ENCODE data around the gene COL1A2. TPM values are rescaled to one million over a fixed set of nuclear protein-coding genes. Genes with fewer than 3 reads are reported as not detected.

The COL1A2 gene
- total and polyA plus RNA-seq, 2 experiments from 2014 or later = 1,836 to 2,200 TPM

DNA sequence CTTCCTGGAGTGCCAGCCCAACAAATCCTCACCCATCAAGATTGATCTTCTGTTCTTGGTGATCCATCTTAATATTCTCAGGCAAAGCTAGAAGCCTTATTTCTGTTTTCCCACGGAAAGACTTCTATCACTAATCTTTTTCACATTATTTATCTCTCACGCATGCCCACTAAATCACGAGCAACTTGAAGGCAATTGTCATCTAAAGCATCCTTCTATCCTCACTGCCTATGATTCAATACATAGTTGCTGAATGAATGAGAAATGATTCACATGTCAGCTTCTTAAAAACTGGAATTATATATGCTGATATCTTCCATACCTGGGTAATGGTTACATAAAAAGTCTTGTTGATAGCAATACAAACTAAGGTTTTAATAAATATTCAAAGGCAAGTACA is 12.6 kb upstream of the COL1A2 start:
- no peak overlapping the region for H3K27ac ChIP-seq
- H3K9me2 ChIP-seq (replicated peaks; ENCODE audit: insufficient read depth) = no peaks in the 10 kb centered on the region
- H3K4me2 ChIP-seq = no peak overlapping the region
- no peaks in the 10 kb centered on the region for H3K36me3 ChIP-seq (replicated peaks; ENCODE audit: insufficient read depth, low read depth)
- H3K4me1 ChIP-seq (ENCODE audit: insufficient read depth) = no peaks in the 10 kb centered on the region
- H4K20me1 ChIP-seq (ENCODE audit: insufficient read depth, poor library complexity, severe bottlenecking) = no peaks in the 10 kb centered on the region
- H3K27me3 ChIP-seq = no peaks in the 10 kb centered on the region
- H3K9me3 ChIP-seq (ENCODE audit: low read depth) = no peaks in the 10 kb centered on the region
- DNase-seq (ENCODE audit: low spot score) = no peak
- H3K79me2 ChIP-seq = no peaks in the 10 kb centered on the region
- TF ChIP-seq EZH2 (IDR thresholded peaks at IDR 0.05; ENCODE audit: borderline replicate concordance) = no peak
- no peak for TF ChIP-seq EZH2phosphoT487 (IDR thresholded peaks at IDR 0.05; ENCODE audit: low read depth, severe bottlenecking, unreplicated experiment)
- no peak for TF ChIP-seq CTCF (IDR thresholded peaks at IDR 0.05; ENCODE audit: poor library complexity)
- 82% methylated on average over 3 of the region's 3 CpGs for WGBS (ENCODE audit: low lambda C conversion rate, missing lambda C conversion rate)
- no peak overlapping the region for H3K4me3 ChIP-seq
- H2AFZ ChIP-seq = no peak overlapping the region

DNA sequence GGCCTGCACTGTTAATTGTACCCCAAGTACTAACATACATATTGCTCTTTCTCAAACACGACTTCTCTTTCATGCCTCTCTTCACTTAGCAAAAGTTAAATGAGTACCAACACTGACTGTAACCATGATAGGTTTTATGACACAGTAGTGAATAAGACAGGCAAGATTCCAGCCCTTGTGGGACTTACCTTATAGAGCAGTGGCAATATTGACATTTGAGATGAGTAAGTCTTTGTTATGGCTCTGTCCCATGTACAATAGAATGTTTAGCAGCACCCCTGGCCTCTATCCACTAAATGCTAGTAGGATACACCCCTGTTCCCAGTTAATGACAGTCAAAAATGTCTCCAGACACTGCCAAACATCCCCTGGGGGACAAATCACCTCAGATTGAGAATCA is 11.9 kb upstream of the COL1A2 start:
- H3K4me2 ChIP-seq = no peak overlapping the region
- H4K20me1 ChIP-seq (ENCODE audit: insufficient read depth, poor library complexity, severe bottlenecking) = no peaks in the 10 kb centered on the region
- H3K79me2 ChIP-seq = no peaks in the 10 kb centered on the region
- H3K4me1 ChIP-seq (ENCODE audit: insufficient read depth) = no peaks in the 10 kb centered on the region
- no peaks in the 10 kb centered on the region for H3K9me2 ChIP-seq (replicated peaks; ENCODE audit: insufficient read depth)
- H2AFZ ChIP-seq = no peak overlapping the region
- H3K9me3 ChIP-seq (ENCODE audit: low read depth) = no peaks in the 10 kb centered on the region
- WGBS (ENCODE audit: low lambda C conversion rate, missing lambda C conversion rate) = 88% methylated on average over 1 of the region's 1 CpG
- no peak overlapping the region for H3K27ac ChIP-seq
- no peak for TF ChIP-seq EZH2phosphoT487 (IDR thresholded peaks at IDR 0.05; ENCODE audit: low read depth, severe bottlenecking, unreplicated experiment)
- no peak for TF ChIP-seq CTCF (IDR thresholded peaks at IDR 0.05; ENCODE audit: poor library complexity)
- TF ChIP-seq EZH2 (IDR thresholded peaks at IDR 0.05; ENCODE audit: borderline replicate concordance) = no peak
- no peaks in the 10 kb centered on the region for H3K27me3 ChIP-seq
- H3K4me3 ChIP-seq = no peak overlapping the region
- DNase-seq (ENCODE audit: low spot score) = no peak
- H3K36me3 ChIP-seq (replicated peaks; ENCODE audit: insufficient read depth, low read depth) = no peaks in the 10 kb centered on the region

DNA sequence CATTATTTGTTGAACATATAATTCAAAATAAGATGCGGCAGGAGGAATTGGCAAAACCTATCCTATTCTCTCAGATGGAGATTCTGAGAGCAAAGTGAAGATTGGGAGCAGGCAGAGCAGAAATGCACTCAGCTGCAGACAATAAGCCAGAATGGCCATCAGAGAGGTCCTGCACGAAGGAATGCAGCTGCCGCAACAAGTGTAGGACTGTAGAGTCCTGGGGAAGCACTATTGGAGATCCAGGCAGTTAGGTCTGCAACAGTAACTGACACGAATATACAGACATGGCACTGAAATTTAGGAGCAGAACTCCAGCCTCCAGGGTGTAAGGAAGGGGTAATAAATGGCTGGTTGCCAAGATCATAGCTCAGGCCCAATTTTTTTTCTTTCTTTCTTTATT is 10.4 kb upstream of the COL1A2 start:
- no peaks in the 10 kb centered on the region for H3K9me3 ChIP-seq (ENCODE audit: low read depth)
- TF ChIP-seq EZH2 (IDR thresholded peaks at IDR 0.05; ENCODE audit: borderline replicate concordance) (no peak), EZH2phosphoT487 (IDR thresholded peaks at IDR 0.05; ENCODE audit: low read depth, severe bottlenecking, unreplicated experiment) (no peak), CTCF (IDR thresholded peaks at IDR 0.05; ENCODE audit: poor library complexity) (no peak)
- H3K36me3 ChIP-seq (replicated peaks; ENCODE audit: insufficient read depth, low read depth) = no peaks in the 10 kb centered on the region
- H3K27me3 ChIP-seq = no peaks in the 10 kb centered on the region
- H4K20me1 ChIP-seq (ENCODE audit: insufficient read depth, poor library complexity, severe bottlenecking) = no peaks in the 10 kb centered on the region
- H2AFZ ChIP-seq = no peak overlapping the region
- no peaks in the 10 kb centered on the region for H3K9me2 ChIP-seq (replicated peaks; ENCODE audit: insufficient read depth)
- H3K27ac ChIP-seq = no peak overlapping the region
- no peaks in the 10 kb centered on the region for H3K4me1 ChIP-seq (ENCODE audit: insufficient read depth)
- 75% methylated on average over 4 of the region's 4 CpGs for WGBS (ENCODE audit: low lambda C conversion rate, missing lambda C conversion rate)
- no peaks in the 10 kb centered on the region for H3K79me2 ChIP-seq
- H3K4me3 ChIP-seq = no peak overlapping the region
- DNase-seq (ENCODE audit: low spot score) = no peak
- no peak overlapping the region for H3K4me2 ChIP-seq

- no peak for DNase-seq (ENCODE audit: low spot score)
- no peak overlapping the region for H3K27ac ChIP-seq
- no peaks in the 10 kb centered on the region for H3K36me3 ChIP-seq (replicated peaks; ENCODE audit: insufficient read depth, low read depth)
- H4K20me1 ChIP-seq (ENCODE audit: insufficient read depth, poor library complexity, severe bottlenecking) = no peaks in the 10 kb centered on the region
- WGBS (ENCODE audit: low lambda C conversion rate, missing lambda C conversion rate) = 51% methylated on average over 2 of the region's 2 CpGs
- peaks cover under 1% of the 10 kb centered on the region for H3K4me1 ChIP-seq (ENCODE audit: insufficient read depth)
- TF ChIP-seq EZH2phosphoT487 (IDR thresholded peaks at IDR 0.05; ENCODE audit: low read depth, severe bottlenecking, unreplicated experiment) (no peak), CTCF (IDR thresholded peaks at IDR 0.05; ENCODE audit: poor library complexity) (no peak), EZH2 (IDR thresholded peaks at IDR 0.05; ENCODE audit: borderline replicate concordance) (no peak)
- H3K9me3 ChIP-seq (ENCODE audit: low read depth) = no peaks in the 10 kb centered on the region
- H3K4me3 ChIP-seq = no peak overlapping the region
- no peak overlapping the region for H2AFZ ChIP-seq
- H3K9me2 ChIP-seq (replicated peaks; ENCODE audit: insufficient read depth) = no peaks in the 10 kb centered on the region
- no peaks in the 10 kb centered on the region for H3K27me3 ChIP-seq
- H3K4me2 ChIP-seq = no peak overlapping the region
- no peaks in the 10 kb centered on the region for H3K79me2 ChIP-seq
Measured at GRCh38 chr7:94386416-94386815, 8.3 kb upstream of the COL1A2 start.

Data from hepatocyte (in vitro differentiated cells).